Left lobe of liver (tissue), 2 donors: ENCODE measurements around the gene FAT2. TPM values are rescaled to one million over a fixed set of nuclear protein-coding genes. Genes with fewer than 3 reads are reported as not detected.
"Not testable (repeated sequence)": the region's sequence is repeated elsewhere in the genome, so short reads cannot be mapped to it uniquely, and the experiment has no call there.

Experiments used
- ATAC-seq: fragments of 200-7000 bp; cut with Tn5 transposase; one replicate; pipeline ENCODE4 v1.9.1; 2020; ENCODE audit warnings: mild to moderate bottlenecking, moderate library complexity
- DNase-seq: peaks from one replicate; pipeline ENCODE4 v3.0.0-alpha.2; 2020; ENCODE audit warnings: low spot score
- total RNA-seq: library from RNA; stranded (reverse); gene quantifications from one replicate; pipeline ENCODE4 v1.2.1, GENCODE V29; 2021
- donor health status: DM: no; HTN: no; CAD: no; lungs with moderate emphysema.
- donor health status: DM: no; HTN: yes; CAD: no.

FAT2 gene
- total RNA-seq, 1 donor from 2014 or later, result not detected

GRCh38 chr5:151584057-151584937, 6.8 kb downstream of the FAT2 start:
- ATAC-seq, result no peak
- no peak for DNase-seq

- DNase-seq (no peak), ATAC-seq (no peak)
These were observed 9.1 kb downstream of the FAT2 start for GRCh38 chr5:151581812-151582583.

- ATAC-seq (no peak), DNase-seq (no peak)
These were observed 9.8 kb downstream of the FAT2 start for GRCh38 chr5:151581347-151581746.

GRCh38 chr5:151580858-151581257, 10.3 kb downstream of the FAT2 start:
- ATAC-seq, result no peak
- no peak for DNase-seq

- ATAC-seq (no peak), DNase-seq (no peak)
These were observed 10.9 kb downstream of the FAT2 start for GRCh38 chr5:151580239-151580638.

- not testable (repeated sequence) for ATAC-seq, DNase-seq
These were observed 12.0 kb downstream of the FAT2 start for GRCh38 chr5:151579146-151579545.

GRCh38 chr5:151578326-151579025, 12.7 kb downstream of the FAT2 start:
- no peak for ATAC-seq
- no peak for DNase-seq

- no peak for DNase-seq
- ATAC-seq, result peak; percentile 33
These were observed 13.6 kb downstream of the FAT2 start for GRCh38 chr5:151577566-151577965.

- DNase-seq (no peak), ATAC-seq (no peak)
These were observed 16.6 kb downstream of the FAT2 start for GRCh38 chr5:151574444-151574996.

GRCh38 chr5:151572657-151573368, 18.3 kb downstream of the FAT2 start:
- ATAC-seq, result no peak
- DNase-seq, result no peak

- DNase-seq, result no peak
- ATAC-seq, result no peak
These were observed 19.6 kb downstream of the FAT2 start for GRCh38 chr5:151571270-151572173.

- ATAC-seq (no peak), DNase-seq (no peak)
These were observed 20.4 kb downstream of the FAT2 start for GRCh38 chr5:151570512-151571269.

GRCh38 chr5:151570058-151570457, 21.1 kb downstream of the FAT2 start:
- no peak for ATAC-seq

GRCh38 chr5:151569132-151570046, 21.7 kb downstream of the FAT2 start:
- no peak for ATAC-seq
- no peak for DNase-seq

More at GRCh38 chr5:151570058-151570457, 21.1 kb downstream of the FAT2 start:
- DNase-seq, result no peak

- DNase-seq, result no peak
- ATAC-seq, result no peak
These were observed 23.1 kb downstream of the FAT2 start for GRCh38 chr5:151568036-151568435.

GRCh38 chr5:151565971-151566370, 25.2 kb downstream of the FAT2 start:
- ATAC-seq, result no peak
- DNase-seq, result no peak

GRCh38 chr5:151562019-151562707, 29.0 kb downstream of the FAT2 start:
- DNase-seq, result no peak
- ATAC-seq, result no peak
